Heart left ventricle (tissue), 16 donors: ENCODE measurements around the gene MRPL49. TPM values are rescaled to one million over a fixed set of nuclear protein-coding genes. Genes with fewer than 3 reads are reported as not detected.

Source experiments
- ATAC-seq, 4 donors: fragments of 200-7000 bp; cut with Tn5 transposase; one replicate each; pipeline ENCODE4 v1.9.1; 2020 to 2022; ENCODE audit warnings: moderate library complexity in 4 of 4, mild to moderate bottlenecking in 3 of 4, moderate number of reproducible peaks in 1 of 4
- DNase-seq, 5 donors: peaks; one replicate each; pipeline ENCODE4 v3.0.0-alpha.2; 2020
- H3K27ac ChIP-seq, 12 donors: fragments of 200-600 bp; sonication (generic) in 4 of 12; one replicate each; pipeline versions ENCODE4 v1.5.0 to v1.8.0; 2016 to 2022; ENCODE audit warnings: mild to moderate bottlenecking in 2 of 12
- H3K27me3 ChIP-seq, 9 donors: fragments of 200-600 bp; sonication (generic) in 2 of 9; one replicate each; pipeline versions ENCODE4 v1.5.1 to v1.8.0; 2016 to 2022; ENCODE audit warnings: mild to moderate bottlenecking in 3 of 9
- H3K36me3 ChIP-seq, 9 donors: fragments of 200-600 bp; sonication (generic) in 2 of 9; one replicate each; pipeline versions ENCODE4 v1.5.0 to v1.8.0; 2018 to 2022; ENCODE audit warnings: mild to moderate bottlenecking in 2 of 9
- H3K4me1 ChIP-seq, 12 donors: fragments of 200-600 bp; sonication (generic) in 4 of 12; one replicate each; pipeline versions ENCODE4 v1.5.0 to v1.8.0; 2016 to 2022; ENCODE audit warnings: mild to moderate bottlenecking in 3 of 12
- H3K4me3 ChIP-seq, 12 donors: fragments of 200-600 bp; sonication (generic) in 4 of 12; one replicate each; pipeline versions ENCODE4 v1.5.0 to v1.8.0; 2017 to 2022; ENCODE audit warnings: mild to moderate bottlenecking in 9 of 12, moderate library complexity in 4 of 12
- H3K9me3 ChIP-seq, 12 donors: fragments of 200-600 bp; sonication (generic) in 4 of 12; one replicate each; pipeline versions ENCODE4 v1.5.0 to v1.8.0; 2016 to 2022; ENCODE audit warnings: mild to moderate bottlenecking in 1 of 12
- POLR2A ChIP-seq, 2 donors: fragments of 450-650 bp; IDR thresholded peaks; one replicate each; pipeline ENCODE4 v1.6.1; 2017; ENCODE audit warnings: antibody characterized with exemption in 2 of 2, mild to moderate bottlenecking in 2 of 2, moderate library complexity in 2 of 2
- WGBS, 4 donors: extraction: QIAGEN DNeasy Blood & Tissue Kit in 2 of 4; methylation state at CpG; one replicate each; pipeline versions ENCODE4 v1.1.5 to v1.1.7; 2013 to 2018; 5-methylcytosine and 5-hydroxymethylcytosine counted together
- intact Hi-C, 10 donors: fragments of 100-400 bp; cut with DNase I; formaldehyde crosslinking; loops; one replicate each; pipeline versions ENCODE4 v1.11.1 to v1.14.2; 2022
- polyA plus RNA-seq, 2 donors: library from polyadenylated mRNA; stranded (reverse); fragments of 200-250 nt; gene quantifications; one replicate each; pipeline ENCODE4 v1.2.3, GENCODE V29; 2013
- total RNA-seq, 9 donors: library from RNA; depleted of rRNA in 2 of 9; stranded (reverse); fragments of >200 nt in 2 of 9; fragmentation: NEBNext Ultra II Directional in 3 of 9; extraction: Animal tissue kit (Norgen Biotek cat#: 25700) in 3 of 9; gene quantifications; one replicate each; pipeline versions ENCODE4 v1.1.0 to v1.2.4, GENCODE V29; 2016 to 2023
- TF ChIP-seq, protein P1 (sequence below), 12 donors: fragments of 200-600 bp; sonication (generic) in 4 of 12; IDR thresholded peaks; one replicate each; pipeline versions ENCODE4 v1.5.0 to v1.8.0; 2018 to 2022; ENCODE audit warnings: antibody characterized with exemption in 12 of 12, mild to moderate bottlenecking in 5 of 12
- donor health status: ischemic (EF 13 %, LVEDD 7.1; RV severe dilation, severe dysfunction).
- donor health status: healthy with polysubstance abuse.
- donor health status: DM: no; HTN: yes; CAD: no.
- donor health status: DM: no; HTN: no; CAD: no.
- donor health status: ischemic (EF 25% LVEDD 6.9; RV normal size, moderate dysfunction).
- donor health status: ischemic (EF 25% LVEDD 5.7; RV mildly dilated, moderate dysfunction).
- donor health status: healthy.
- donor health status: DM: yes; HTN: yes; CAD: no.
- donor health status: ischemic (EF 35%, LVEDD 5.7; RV mildly dilated, moderate dysfunction).
- donor health status: nonischemic (EF 11% LVEDD 7.7; RV severe dilation, severe dysfunction).
- donor health status: DM: yes; HTN: yes; CAD: no.
- donor health status: PGD.
- donor health status: ischemic (EF 29% LVEDD 5.4; RV normal size, mild dysfunction).
- donor health status: nonischemic (EF 23%, LVEDD 6.1; RV moderate dilation, normal function).

The MRPL49 gene
- total and polyA plus RNA-seq, 11 donors = 13.7 to 66.6 (median 42.1) TPM

DNA sequence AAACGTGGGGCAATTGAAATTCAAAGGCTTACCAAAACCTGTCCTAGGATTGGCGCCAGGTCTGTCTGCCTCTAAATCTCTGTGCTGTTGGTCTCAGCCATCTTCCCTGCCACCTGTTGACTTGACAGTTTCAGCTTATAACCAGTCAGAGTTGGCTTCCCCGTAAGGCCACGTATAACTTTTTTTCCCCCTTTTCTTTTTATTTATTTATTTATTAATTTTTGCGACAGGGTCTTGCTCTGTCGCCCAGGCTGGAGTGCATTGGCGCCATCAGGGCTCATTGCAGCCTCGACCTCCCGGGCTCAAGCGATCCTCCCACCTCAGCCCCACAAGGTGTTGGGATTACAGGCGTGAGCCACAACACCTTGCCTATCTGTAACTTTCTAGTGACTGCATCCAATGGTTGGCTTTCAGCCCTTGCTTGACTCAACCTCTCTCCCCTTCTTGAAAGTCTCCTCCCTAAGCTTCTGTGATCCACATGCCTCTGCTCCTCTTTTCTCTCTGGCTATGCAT is 13.6 kb downstream of the MRPL49 start:
- Histone ChIP-seq H3K27me3 (no peaks in the 10 kb centered on the region), H3K36me3 (peaks cover 0 to 24% (median 22%) of the 10 kb centered on the region in 9 donors), H3K4me1 (peaks cover 0 to 34% (median 26%) of the 10 kb centered on the region in 12 donors), H3K9me3 (no peaks in the 10 kb centered on the region), H3K4me3 (peak overlapping the region; percentile 63 to 98 (median 89)), H3K27ac (peak overlapping the region; percentile 94 to 99 (median 98))
- ATAC-seq = no peak
- no peak for DNase-seq
- no peak for TF ChIP-seq POLR2A (IDR thresholded peaks at IDR 0.05)
- TF ChIP-seq, protein P1, sequence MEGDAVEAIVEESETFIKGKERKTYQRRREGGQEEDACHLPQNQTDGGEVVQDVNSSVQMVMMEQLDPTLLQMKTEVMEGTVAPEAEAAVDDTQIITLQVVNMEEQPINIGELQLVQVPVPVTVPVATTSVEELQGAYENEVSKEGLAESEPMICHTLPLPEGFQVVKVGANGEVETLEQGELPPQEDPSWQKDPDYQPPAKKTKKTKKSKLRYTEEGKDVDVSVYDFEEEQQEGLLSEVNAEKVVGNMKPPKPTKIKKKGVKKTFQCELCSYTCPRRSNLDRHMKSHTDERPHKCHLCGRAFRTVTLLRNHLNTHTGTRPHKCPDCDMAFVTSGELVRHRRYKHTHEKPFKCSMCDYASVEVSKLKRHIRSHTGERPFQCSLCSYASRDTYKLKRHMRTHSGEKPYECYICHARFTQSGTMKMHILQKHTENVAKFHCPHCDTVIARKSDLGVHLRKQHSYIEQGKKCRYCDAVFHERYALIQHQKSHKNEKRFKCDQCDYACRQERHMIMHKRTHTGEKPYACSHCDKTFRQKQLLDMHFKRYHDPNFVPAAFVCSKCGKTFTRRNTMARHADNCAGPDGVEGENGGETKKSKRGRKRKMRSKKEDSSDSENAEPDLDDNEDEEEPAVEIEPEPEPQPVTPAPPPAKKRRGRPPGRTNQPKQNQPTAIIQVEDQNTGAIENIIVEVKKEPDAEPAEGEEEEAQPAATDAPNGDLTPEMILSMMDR (IDR thresholded peaks at IDR 0.05) = no peak
- intact Hi-C loops = loop anchor here in 7 of 10 donors (2.0 to 5.0 kb wide), 3 partner anchors 37 to 47 kb away; partner anchors contain the start of genes CAPN1 (in 6 of the 7) and SPDYC (in 1 of the 7)
- WGBS, 4 donors = 56 to 65% (median 60%) methylated on average over 11 of the region's 11 CpGs

DNA sequence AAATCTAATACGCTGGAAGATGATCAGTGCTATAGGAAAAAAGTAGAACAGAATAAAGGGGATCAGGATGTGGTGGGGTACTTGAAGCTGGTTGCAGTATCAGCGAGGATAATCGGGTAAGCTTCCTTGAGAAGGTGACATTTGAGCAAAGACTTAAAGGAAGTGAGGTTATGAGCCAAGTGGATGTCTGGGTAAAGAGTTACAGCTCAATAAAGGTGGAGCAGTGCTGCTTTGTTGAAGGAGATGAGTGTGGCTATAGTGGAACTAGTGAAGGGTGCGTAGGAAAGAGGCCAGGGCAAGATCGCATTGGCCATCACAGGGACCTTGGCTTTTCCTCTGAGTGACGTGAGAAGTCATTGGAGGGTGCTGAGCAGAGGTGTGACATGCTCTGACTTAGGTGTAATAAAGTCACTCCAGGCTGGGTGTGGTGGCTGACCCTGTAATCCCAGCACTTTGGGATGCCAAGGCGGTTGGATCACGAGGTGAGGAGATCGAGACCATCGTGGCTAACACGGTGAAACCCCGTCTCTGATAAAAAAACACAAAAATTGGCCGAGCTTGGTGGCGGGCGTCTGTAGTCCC is 14.5 kb downstream of the MRPL49 start:
- H3K4me3 ChIP-seq = no peak overlapping the region
- H3K27ac ChIP-seq = no peak overlapping the region
- ATAC-seq (no peak), DNase-seq (no peak)
- intact Hi-C loops = loop anchor here in 5 of 10 donors (5.0 kb wide), 2 partner anchors 36 to 46 kb away; partner anchors contain the start of genes CAPN1 (in 4 of the 5) and SPDYC (in 1 of the 5)
- no peaks in the 10 kb centered on the region for H3K9me3 ChIP-seq
- H3K27me3 ChIP-seq = no peaks in the 10 kb centered on the region
- peaks cover 0 to 34% (median 26%) of the 10 kb centered on the region in 12 donors for H3K4me1 ChIP-seq
- TF ChIP-seq, protein P1 (IDR thresholded peaks at IDR 0.05) = no peak
- TF ChIP-seq POLR2A (IDR thresholded peaks at IDR 0.05) = no peak
- peaks cover 0 to 15% (median 13%) of the 10 kb centered on the region in 9 donors for H3K36me3 ChIP-seq
- 91 to 93% (median 91%) methylated on average over 15 of the region's 15 CpGs for WGBS, 4 donors

DNA sequence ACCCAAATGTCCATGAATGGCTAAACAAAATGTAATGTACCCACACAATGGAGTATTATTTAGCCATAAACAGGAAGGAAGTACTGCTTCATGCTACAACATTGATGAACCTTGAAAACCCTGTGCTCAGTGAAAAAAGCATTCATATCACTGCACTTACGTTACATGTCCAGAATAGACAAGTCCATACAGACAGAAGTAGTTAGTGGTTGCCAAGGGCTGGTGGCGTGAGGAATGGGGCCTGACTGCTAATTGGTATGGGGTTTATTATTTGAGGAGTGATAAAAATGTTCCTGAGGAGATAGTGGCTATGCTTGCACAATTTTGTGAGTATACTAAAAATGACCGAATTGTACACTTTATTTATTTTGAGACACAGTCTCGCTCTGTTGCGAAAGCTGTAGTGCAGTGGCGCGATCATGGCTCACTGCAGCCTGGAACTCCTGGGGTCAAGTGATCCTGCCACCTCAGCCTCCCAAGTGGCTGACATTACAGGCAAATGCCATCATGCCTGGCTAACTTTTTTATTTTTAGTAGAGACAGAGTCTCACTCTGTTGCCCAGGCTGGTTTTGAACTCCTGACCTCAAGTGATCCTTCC is 19.9 kb downstream of the MRPL49 start:
- intact Hi-C loops = no loop called here
- DNase-seq (no peak), ATAC-seq (no peak)
- no peaks in the 10 kb centered on the region for H3K4me1 ChIP-seq
- no peaks in the 10 kb centered on the region for H3K27me3 ChIP-seq
- no peak for TF ChIP-seq POLR2A (IDR thresholded peaks at IDR 0.05)
- TF ChIP-seq, protein P1 (IDR thresholded peaks at IDR 0.05) = no peak
- 82 to 86% (median 85%) methylated on average over 7 of the region's 7 CpGs for WGBS, 4 donors
- H3K4me3 ChIP-seq = no peak overlapping the region
- peaks cover 0 to 1% (median 0%) of the 10 kb centered on the region in 12 donors for H3K9me3 ChIP-seq
- H3K36me3 ChIP-seq = no peaks in the 10 kb centered on the region
- H3K27ac ChIP-seq = no peak overlapping the region

DNA sequence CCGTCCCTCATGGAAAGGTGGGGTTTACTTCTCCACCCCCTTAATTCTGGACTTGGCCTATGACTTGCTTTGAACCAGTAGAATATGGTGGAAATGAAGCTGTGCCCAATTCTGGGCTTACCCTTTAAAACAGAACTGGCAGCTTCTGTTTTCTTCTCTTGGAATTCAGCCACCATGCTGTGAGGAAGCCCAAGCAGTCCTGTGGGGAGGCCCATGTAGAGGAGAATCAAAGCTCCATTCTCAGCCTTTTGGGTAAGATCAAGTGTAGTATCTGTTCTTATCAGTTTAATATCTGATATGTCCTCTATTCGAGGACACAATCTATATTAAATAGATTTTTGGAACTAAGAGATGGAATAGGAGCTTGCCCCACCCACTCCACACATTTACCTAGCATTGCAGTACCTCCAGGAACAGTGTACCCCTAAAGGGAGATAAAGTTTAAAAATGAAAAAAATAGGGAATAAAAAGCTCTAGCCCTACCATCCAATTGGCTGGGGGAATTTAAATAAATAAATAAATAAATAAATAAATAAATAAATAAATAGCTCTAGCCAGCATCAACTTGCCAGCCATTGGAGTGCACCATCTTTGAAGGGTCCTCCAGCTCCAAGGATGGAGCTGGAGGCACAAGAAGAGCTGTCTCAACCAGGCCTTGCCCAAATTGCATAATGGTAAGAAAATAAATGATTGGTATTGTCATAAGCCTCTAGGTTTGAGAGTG is 25.4 kb downstream of the MRPL49 start:
- H3K36me3 ChIP-seq = no peaks in the 10 kb centered on the region
- peaks cover 0 to 6% (median 0%) of the 10 kb centered on the region in 12 donors for H3K9me3 ChIP-seq
- intact Hi-C loops = no loop called here
- 67 to 77% (median 75%) methylated on average over 2 of the region's 2 CpGs for WGBS, 4 donors
- ATAC-seq (no peak), DNase-seq (no peak)
- no peak overlapping the region for H3K4me3 ChIP-seq
- TF ChIP-seq POLR2A (IDR thresholded peaks at IDR 0.05) = no peak
- TF ChIP-seq, protein P1 (IDR thresholded peaks at IDR 0.05) = no peak
- peaks cover 0 to 30% (median 10%) of the 10 kb centered on the region in 12 donors for H3K4me1 ChIP-seq
- no peaks in the 10 kb centered on the region for H3K27me3 ChIP-seq
- H3K27ac ChIP-seq = no peak overlapping the region
